Breast epithelium (tissue), 3 donors: ENCODE measurements around the gene FUT8.

Experiments
- CTCF ChIP-seq, 3 donors: fragments of 450-650 bp; IDR thresholded peaks; one replicate each; pipeline ENCODE4 v1.5.1; 2016 to 2017; ENCODE audit warnings: antibody characterized with exemption in 3 of 3, mild to moderate bottlenecking in 3 of 3, moderate library complexity in 3 of 3
- POLR2A ChIP-seq: fragments of 450-650 bp; IDR thresholded peaks from one replicate; pipeline ENCODE4 v1.6.1; 2016; ENCODE audit warnings: antibody characterized with exemption, mild to moderate bottlenecking, moderate library complexity
- POLR2AphosphoS5 ChIP-seq, 3 donors: sonication (generic); formaldehyde crosslinking; IDR thresholded peaks; one replicate each; pipeline ENCODE4 v1.6.1; 2017; ENCODE audit warnings: antibody characterized with exemption in 3 of 3

GRCh38 chr14:65434216-65434850 is 21.8 kb downstream of the FUT8 start:
- TF ChIP-seq POLR2A (no peak), CTCF (IDR thresholded peaks at IDR 0.05) (no peak), POLR2AphosphoS5 (IDR thresholded peaks at IDR 0.05) (no peak)
